Mucosa of descending colon (tissue), 3 donors: Measurements from ENCODE around the gene NKX2-2. TPM values are rescaled to one million over a fixed set of nuclear protein-coding genes. Genes with fewer than 3 reads are reported as not detected.

Experiments used
- ATAC-seq: fragments of 200-7000 bp; cut with Tn5 transposase; one replicate; pipeline ENCODE4 v1.9.1; 2020; ENCODE audit warnings: mild to moderate bottlenecking, moderate library complexity
- DNase-seq, 3 donors: peaks; one replicate each; pipeline ENCODE4 v3.0.0-alpha.2; 2020
- H3K36me3 ChIP-seq: fragments of 200-600 bp; one replicate; pipeline ENCODE4 v1.8.0; 2021; ENCODE audit warnings: low read depth, mild to moderate bottlenecking
- H3K4me1 ChIP-seq: fragments of 200-600 bp; one replicate; pipeline ENCODE4 v1.8.0; 2021; ENCODE audit warnings: low read depth, mild to moderate bottlenecking
- H3K4me3 ChIP-seq: fragments of 200-600 bp; one replicate; pipeline ENCODE4 v1.8.0; 2021; ENCODE audit warnings: mild to moderate bottlenecking
- H3K9me3 ChIP-seq: fragments of 200-600 bp; one replicate; pipeline ENCODE4 v1.8.0; 2021; ENCODE audit warnings: mild to moderate bottlenecking
- CTCF ChIP-seq: fragments of 200-600 bp; IDR thresholded peaks from one replicate; pipeline ENCODE4 v1.8.0; 2022; ENCODE audit warnings: antibody characterized with exemption, mild to moderate bottlenecking
- intact Hi-C, 2 donors: fragments of 100-400 bp; cut with DNase I in 1 of 2; cut with micrococcal nuclease in 1 of 2; formaldehyde crosslinking; loops; one replicate each; pipeline versions ENCODE4 v1.11.0 to v1.11.1; 2022; cut with DNase I, micrococcal nuclease
- total RNA-seq, 3 donors: library from RNA; stranded (reverse); fragmentation: NEBNext Ultra II Directional in 2 of 3; extraction: Animal tissue kit (Norgen Biotek cat#: 25700) in 2 of 3; gene quantifications; one replicate each; pipeline versions ENCODE4 v1.2.1 to v1.2.4, GENCODE V29; 2021 to 2023
- donor health status: DM: no; HTN: no; CAD: no; lungs with moderate emphysema.
- donor health status: DM: no; HTN: no; CAD: no.
- donor health status: DM: no; HTN: yes; CAD: no.

Gene NKX2-2
- total RNA-seq, 3 donors from 2014 or later: 0.22 to 1.8 (median 0.81) TPM

GRCh38 chr20:21546355-21546754 lies 32.5 kb upstream of the NKX2-2 start:
- DNase-seq (no peak), ATAC-seq (no peak)
- Histone ChIP-seq H3K4me3 (no peak overlapping the region), H3K4me1 (no peaks in the 10 kb centered on the region), H3K9me3 (no peaks in the 10 kb centered on the region), H3K36me3 (no peaks in the 10 kb centered on the region)
- intact Hi-C loops: no loop called here
- no peak for TF ChIP-seq CTCF

- ATAC-seq: no peak
- Histone ChIP-seq H3K4me1 (no peaks in the 10 kb centered on the region), H3K36me3 (no peaks in the 10 kb centered on the region), H3K9me3 (no peaks in the 10 kb centered on the region), H3K4me3 (no peak overlapping the region)
- intact Hi-C loops: no loop called here
- DNase-seq: no peak
- no peak for TF ChIP-seq CTCF
Measured at GRCh38 chr20:21539512-21539911, 25.6 kb upstream of the NKX2-2 start.

- DNase-seq (no peak), ATAC-seq (no peak)
- Histone ChIP-seq H3K36me3 (no peaks in the 10 kb centered on the region), H3K4me3 (no peak overlapping the region), H3K4me1 (no peaks in the 10 kb centered on the region), H3K9me3 (no peaks in the 10 kb centered on the region)
- intact Hi-C loops: no loop called here
- no peak for TF ChIP-seq CTCF
Measured at GRCh38 chr20:21534886-21535285, 21.0 kb upstream of the NKX2-2 start.

GRCh38 chr20:21534453-21534852 lies 20.6 kb upstream of the NKX2-2 start:
- Histone ChIP-seq H3K36me3 (no peaks in the 10 kb centered on the region), H3K4me3 (no peak overlapping the region), H3K9me3 (no peaks in the 10 kb centered on the region), H3K4me1 (no peaks in the 10 kb centered on the region)
- no peak for TF ChIP-seq CTCF
- DNase-seq: peak in 1 of 3 donors; percentile 28
- ATAC-seq: peak; percentile 27
- intact Hi-C loops: no loop called here

- DNase-seq (no peak), ATAC-seq (no peak)
- H3K4me3 ChIP-seq: no peak overlapping the region
- no peak for TF ChIP-seq CTCF
- no peaks in the 10 kb centered on the region for H3K9me3 ChIP-seq
- intact Hi-C loops: no loop called here
- H3K4me1 ChIP-seq: no peaks in the 10 kb centered on the region
- H3K36me3 ChIP-seq: no peaks in the 10 kb centered on the region
Measured at GRCh38 chr20:21529863-21530262, 16.0 kb upstream of the NKX2-2 start.

- Histone ChIP-seq H3K4me1 (no peaks in the 10 kb centered on the region), H3K4me3 (no peak overlapping the region), H3K36me3 (no peaks in the 10 kb centered on the region), H3K9me3 (no peaks in the 10 kb centered on the region)
- no peak for TF ChIP-seq CTCF
- intact Hi-C loops: no loop called here
- no peak for DNase-seq
- ATAC-seq: no peak
Measured at GRCh38 chr20:21528870-21529269, 15.0 kb upstream of the NKX2-2 start.
